DOHH2 (cell line): ENCODE data around the gene INTS3.

ENCODE experiments used
- H3F3A ChIP-seq: fragments of 200-600 bp; sonication (generic), shearing (Covaris generic); 2 replicates; pipeline ENCODE4 v1.6.0; 2016; ENCODE audit warnings: antibody characterized with exemption, mild to moderate bottlenecking; ENCODE audit not compliant: control insufficient read depth, insufficient read depth
- H3K27ac ChIP-seq: fragments of 200-600 bp; sonication (generic); 2 replicates; pipeline ENCODE4 v1.5.1; 2014; ENCODE audit warnings: low read depth, mild to moderate bottlenecking, low read length, moderate library complexity
- H3K27me3 ChIP-seq: fragments of 200-600 bp; sonication (generic); 2 replicates; pipeline ENCODE4 v1.6.1; 2014; ENCODE audit warnings: mild to moderate bottlenecking, low read length, mixed read lengths; ENCODE audit not compliant: control insufficient read depth
- H3K36me3 ChIP-seq: fragments of 200-600 bp; sonication (generic); 2 replicates; pipeline ENCODE4 v1.6.1; 2014; ENCODE audit warnings: mild to moderate bottlenecking, low read length, moderate library complexity, mixed read lengths; ENCODE audit not compliant: control insufficient read depth
- H3K4me1 ChIP-seq: fragments of 200-600 bp; sonication (generic); 2 replicates; pipeline ENCODE4 v1.6.1; 2014; ENCODE audit warnings: mild to moderate bottlenecking, low read length, mixed read lengths; ENCODE audit not compliant: control insufficient read depth
- H3K4me2 ChIP-seq: fragments of 200-600 bp; sonication (generic); 2 replicates; pipeline ENCODE4 v1.6.0; 2014; ENCODE audit warnings: mild to moderate bottlenecking, low read length, moderate library complexity
- H3K4me3 ChIP-seq: fragments of 200-600 bp; sonication (generic); 2 replicates; pipeline ENCODE4 v1.5.1; 2014; ENCODE audit warnings: mild to moderate bottlenecking, low read length, mixed read lengths
- H3K79me2 ChIP-seq: fragments of 200-600 bp; sonication (generic); 2 replicates; pipeline ENCODE4 v1.6.1; 2014; ENCODE audit warnings: mild to moderate bottlenecking, low read length, mixed read lengths; ENCODE audit not compliant: control insufficient read depth
- H3K9me2 ChIP-seq: fragments of 200-600 bp; sonication (generic); replicated peaks from 2 replicates; pipeline ENCODE4 v1.6.1; 2014; ENCODE audit warnings: mild to moderate bottlenecking, low read length, mixed read lengths; ENCODE audit not compliant: control insufficient read depth
- H3K9me3 ChIP-seq: fragments of 200-600 bp; sonication (generic); 2 replicates; pipeline ENCODE4 v1.6.1; 2014; ENCODE audit warnings: antibody characterized with exemption, low read length, mixed read lengths; ENCODE audit not compliant: control insufficient read depth, insufficient read depth
- H4K20me1 ChIP-seq: fragments of 200-600 bp; sonication (generic); 2 replicates; pipeline ENCODE4 v1.6.0; 2014; ENCODE audit warnings: low read depth, mild to moderate bottlenecking, antibody characterized with exemption, low read length, moderate library complexity; ENCODE audit not compliant: control insufficient read depth, insufficient read depth
- EZH2phosphoT487 ChIP-seq: fragments of 200-600 bp; sonication (generic); IDR thresholded peaks from 2 replicates; pipeline ENCODE4 v1.6.1; 2017; ENCODE audit warnings: borderline replicate concordance, mild to moderate bottlenecking, antibody characterized with exemption, low read length, moderate library complexity, mixed read lengths
- TF ChIP-seq, protein P1 (sequence below): fragments of 200-600 bp; sonication (generic); IDR thresholded peaks from one replicate; pipeline ENCODE4 v1.5.1; 2014; ENCODE audit warnings: antibody characterized with exemption, mild to moderate bottlenecking, low read depth, low read length; ENCODE audit not compliant: poor library complexity, severe bottlenecking

INTS3 gene, protein sequence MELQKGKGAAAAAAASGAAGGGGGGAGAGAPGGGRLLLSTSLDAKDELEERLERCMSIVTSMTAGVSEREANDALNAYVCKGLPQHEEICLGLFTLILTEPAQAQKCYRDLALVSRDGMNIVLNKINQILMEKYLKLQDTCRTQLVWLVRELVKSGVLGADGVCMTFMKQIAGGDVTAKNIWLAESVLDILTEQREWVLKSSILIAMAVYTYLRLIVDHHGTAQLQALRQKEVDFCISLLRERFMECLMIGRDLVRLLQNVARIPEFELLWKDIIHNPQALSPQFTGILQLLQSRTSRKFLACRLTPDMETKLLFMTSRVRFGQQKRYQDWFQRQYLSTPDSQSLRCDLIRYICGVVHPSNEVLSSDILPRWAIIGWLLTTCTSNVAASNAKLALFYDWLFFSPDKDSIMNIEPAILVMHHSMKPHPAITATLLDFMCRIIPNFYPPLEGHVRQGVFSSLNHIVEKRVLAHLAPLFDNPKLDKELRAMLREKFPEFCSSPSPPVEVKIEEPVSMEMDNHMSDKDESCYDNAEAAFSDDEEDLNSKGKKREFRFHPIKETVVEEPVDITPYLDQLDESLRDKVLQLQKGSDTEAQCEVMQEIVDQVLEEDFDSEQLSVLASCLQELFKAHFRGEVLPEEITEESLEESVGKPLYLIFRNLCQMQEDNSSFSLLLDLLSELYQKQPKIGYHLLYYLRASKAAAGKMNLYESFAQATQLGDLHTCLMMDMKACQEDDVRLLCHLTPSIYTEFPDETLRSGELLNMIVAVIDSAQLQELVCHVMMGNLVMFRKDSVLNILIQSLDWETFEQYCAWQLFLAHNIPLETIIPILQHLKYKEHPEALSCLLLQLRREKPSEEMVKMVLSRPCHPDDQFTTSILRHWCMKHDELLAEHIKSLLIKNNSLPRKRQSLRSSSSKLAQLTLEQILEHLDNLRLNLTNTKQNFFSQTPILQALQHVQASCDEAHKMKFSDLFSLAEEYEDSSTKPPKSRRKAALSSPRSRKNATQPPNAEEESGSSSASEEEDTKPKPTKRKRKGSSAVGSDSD

DNA sequence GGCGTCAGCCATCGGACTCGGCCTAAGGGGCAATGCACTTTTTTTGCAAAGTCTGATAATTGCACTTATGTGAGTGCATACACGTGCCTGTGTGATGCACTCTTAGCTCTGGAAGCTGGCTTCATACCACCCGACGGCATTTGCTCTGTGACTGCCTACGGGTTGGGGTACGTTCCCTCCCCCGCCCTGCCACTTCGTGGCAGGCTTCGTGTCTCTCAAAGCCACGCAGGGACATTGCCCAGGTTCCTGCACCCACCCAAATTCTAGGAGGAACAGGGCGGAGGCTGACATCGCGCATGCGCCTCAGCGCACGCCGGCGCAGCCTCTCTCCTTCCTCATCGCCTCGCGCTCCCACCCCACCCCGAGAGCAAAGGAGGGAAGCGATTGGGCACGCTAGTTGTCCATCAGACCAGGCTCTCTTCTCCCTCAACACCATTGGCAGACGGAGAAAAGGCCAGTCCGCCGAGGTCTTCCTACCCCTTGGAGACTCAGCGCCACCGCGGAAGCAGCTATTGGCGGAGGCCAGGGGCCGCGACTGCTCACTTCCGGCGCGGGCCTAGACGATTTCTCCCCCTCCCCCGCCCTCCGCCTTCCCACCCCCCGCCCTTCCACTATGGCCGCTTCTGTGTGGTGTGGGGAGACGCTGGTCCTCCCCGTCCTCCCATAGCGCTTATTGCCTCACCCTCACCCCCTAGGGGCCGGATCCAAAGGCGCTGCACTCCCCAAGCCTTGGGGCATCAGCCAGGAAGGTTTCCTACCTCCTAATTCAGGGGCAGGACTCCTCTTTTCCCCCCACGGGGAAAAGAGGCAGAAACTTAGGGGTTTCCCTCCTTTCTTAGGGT is at the start of gene INTS3:
INTS3 (plus strand) TSS at position 588 of the 842 bp plus-strand sequence. CDS start 585 bp downstream, outside the sequence.
- Histone ChIP-seq H3F3A (0 out of 2 replicates have a peak, but pooled peaks cover 3% of the 10 kb centered on the region), H3K4me2 (peak within 1 kb of the TSS; percentile 100), H3K27me3 (no peaks in the 10 kb centered on the region), H3K4me3 (peak within 1 kb of the TSS; percentile 99), H3K4me1 (peaks cover 33% of the 10 kb centered on the region), H3K79me2 (peaks cover 32% of the 10 kb centered on the region), H3K36me3 (peaks cover 12% of the 10 kb centered on the region), H3K9me2 (no peaks in the 10 kb centered on the region), H3K27ac (peak within 1 kb of the TSS; percentile 77), H3K9me3 (no peaks in the 10 kb centered on the region), H4K20me1 (no peaks in the 10 kb centered on the region)
- TF ChIP-seq, protein P1, sequence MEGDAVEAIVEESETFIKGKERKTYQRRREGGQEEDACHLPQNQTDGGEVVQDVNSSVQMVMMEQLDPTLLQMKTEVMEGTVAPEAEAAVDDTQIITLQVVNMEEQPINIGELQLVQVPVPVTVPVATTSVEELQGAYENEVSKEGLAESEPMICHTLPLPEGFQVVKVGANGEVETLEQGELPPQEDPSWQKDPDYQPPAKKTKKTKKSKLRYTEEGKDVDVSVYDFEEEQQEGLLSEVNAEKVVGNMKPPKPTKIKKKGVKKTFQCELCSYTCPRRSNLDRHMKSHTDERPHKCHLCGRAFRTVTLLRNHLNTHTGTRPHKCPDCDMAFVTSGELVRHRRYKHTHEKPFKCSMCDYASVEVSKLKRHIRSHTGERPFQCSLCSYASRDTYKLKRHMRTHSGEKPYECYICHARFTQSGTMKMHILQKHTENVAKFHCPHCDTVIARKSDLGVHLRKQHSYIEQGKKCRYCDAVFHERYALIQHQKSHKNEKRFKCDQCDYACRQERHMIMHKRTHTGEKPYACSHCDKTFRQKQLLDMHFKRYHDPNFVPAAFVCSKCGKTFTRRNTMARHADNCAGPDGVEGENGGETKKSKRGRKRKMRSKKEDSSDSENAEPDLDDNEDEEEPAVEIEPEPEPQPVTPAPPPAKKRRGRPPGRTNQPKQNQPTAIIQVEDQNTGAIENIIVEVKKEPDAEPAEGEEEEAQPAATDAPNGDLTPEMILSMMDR: peak; percentile 26
- no peak for TF ChIP-seq EZH2phosphoT487

DNA sequence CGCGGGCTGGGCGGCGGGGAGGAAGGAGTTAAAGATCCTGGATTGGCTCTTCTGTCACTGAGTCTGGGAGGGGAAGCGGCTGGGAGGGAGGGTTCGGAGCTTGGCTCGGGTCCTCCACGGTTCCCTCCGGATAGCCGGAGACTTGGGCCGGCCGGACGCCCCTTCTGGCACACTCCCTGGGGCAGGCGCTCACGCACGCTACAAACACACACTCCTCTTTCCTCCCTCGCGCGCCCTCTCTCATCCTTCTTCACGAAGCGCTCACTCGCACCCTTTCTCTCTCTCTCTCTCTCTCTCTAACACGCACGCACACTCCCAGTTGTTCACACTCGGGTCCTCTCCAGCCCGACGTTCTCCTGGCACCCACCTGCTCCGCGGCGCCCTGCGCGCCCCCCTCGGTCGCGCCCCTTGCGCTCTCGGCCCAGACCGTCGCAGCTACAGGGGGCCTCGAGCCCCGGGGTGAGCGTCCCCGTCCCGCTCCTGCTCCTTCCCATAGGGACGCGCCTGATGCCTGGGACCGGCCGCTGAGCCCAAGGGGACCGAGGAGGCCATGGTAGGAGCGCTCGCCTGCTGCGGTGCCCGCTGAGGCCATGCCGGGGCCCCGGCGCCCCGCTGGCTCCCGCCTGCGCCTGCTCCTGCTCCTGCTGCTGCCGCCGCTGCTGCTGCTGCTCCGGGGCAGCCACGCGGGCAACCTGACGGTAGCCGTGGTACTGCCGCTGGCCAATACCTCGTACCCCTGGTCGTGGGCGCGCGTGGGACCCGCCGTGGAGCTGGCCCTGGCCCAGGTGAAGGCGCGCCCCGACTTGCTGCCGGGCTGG is 49.1 kb upstream of the INTS3 start, which contains the start of gene NPR1:
NPR1 (plus strand) TSS at position 170 of the 818 bp plus-strand sequence; CDS start at position 591, 421 bp downstream.
- Histone ChIP-seq H3K36me3 (no peaks in the 10 kb centered on the region), H3K79me2 (no peaks in the 10 kb centered on the region), H3K27me3 (peaks cover 51% of the 10 kb centered on the region), H3K27ac (no peak within 1 kb of the TSS), H3K4me1 (peaks cover 9% of the 10 kb centered on the region), H3K4me3 (peak within 1 kb of the TSS; percentile 48), H3K4me2 (peak within 1 kb of the TSS; percentile 54), H3F3A (no peaks in the 10 kb centered on the region), H3K9me3 (no peaks in the 10 kb centered on the region), H3K9me2 (no peaks in the 10 kb centered on the region), H4K20me1 (no peaks in the 10 kb centered on the region)
- TF ChIP-seq, protein P1: no peak
- no peak for TF ChIP-seq EZH2phosphoT487
